GM21529 (cell line): ENCODE data around the gene SLC9B1.
"Not testable (repeated sequence)": the region's sequence is repeated elsewhere in the genome, so short reads cannot be mapped to it uniquely, and the experiment has no call there.

ENCODE experiments used
- ATAC-seq: cut with Tn5 transposase; IDR thresholded peaks from one replicate; pipeline ENCODE4 v1.9.1; 2021; ENCODE audit not compliant: unreplicated experiment

The SLC9B1 gene

GRCh38 chr4:103012060-103012459, 7.4 kb downstream of the SLC9B1 start:
- ATAC-seq: no peak

- ATAC-seq: no peak
Observed at GRCh38 chr4:103011378-103012025, 8.0 kb downstream of the SLC9B1 start.

- no peak for ATAC-seq
Observed at GRCh38 chr4:103010804-103011203, 8.7 kb downstream of the SLC9B1 start.

GRCh38 chr4:103008875-103009729, 10.4 kb downstream of the SLC9B1 start:
- ATAC-seq: peak; percentile 89

GRCh38 chr4:103002551-103002950, 17.0 kb downstream of the SLC9B1 start:
- ATAC-seq: no peak

GRCh38 chr4:102994803-102995202, 24.7 kb downstream of the SLC9B1 start:
- no peak for ATAC-seq

- not testable (repeated sequence) for ATAC-seq
Observed at GRCh38 chr4:102993985-102994384, 25.5 kb downstream of the SLC9B1 start.

- peak; percentile 56 for ATAC-seq
Observed at GRCh38 chr4:102988429-102989020, 31.0 kb downstream of the SLC9B1 start.

GRCh38 chr4:102981005-102981404, 38.5 kb downstream of the SLC9B1 start:
- no peak for ATAC-seq

GRCh38 chr4:102961813-102962212, 57.7 kb downstream of the SLC9B1 start:
- ATAC-seq: not testable (repeated sequence)

GRCh38 chr4:102959496-102959895, 60.0 kb downstream of the SLC9B1 start:
- no peak for ATAC-seq

- ATAC-seq: no peak
Observed at GRCh38 chr4:102945066-102945465, 74.4 kb downstream of the SLC9B1 start.

GRCh38 chr4:102938063-102938462, 81.4 kb downstream of the SLC9B1 start:
- not testable (repeated sequence) for ATAC-seq

- no peak for ATAC-seq
Observed at GRCh38 chr4:102935716-102936115, 83.8 kb downstream of the SLC9B1 start.

- not testable (repeated sequence) for ATAC-seq
Observed at GRCh38 chr4:102919697-102920096, 99.8 kb downstream of the SLC9B1 start.

GRCh38 chr4:102918859-102919258, 100.6 kb downstream of the SLC9B1 start:
- no peak for ATAC-seq

- ATAC-seq: no peak
Observed at GRCh38 chr4:102901804-102902203, 117.7 kb downstream of the SLC9B1 start.

- ATAC-seq: not testable (repeated sequence)
Observed at GRCh38 chr4:102897610-102898009, 121.9 kb downstream of the SLC9B1 start.

- not testable (repeated sequence) for ATAC-seq
Observed at GRCh38 chr4:102896547-102896946, 123.0 kb downstream of the SLC9B1 start.

- not testable (repeated sequence) for ATAC-seq
Observed at GRCh38 chr4:102889866-102890265, 129.6 kb downstream of the SLC9B1 start.

GRCh38 chr4:102888570-102888969, 130.9 kb downstream of the SLC9B1 start:
- not testable (repeated sequence) for ATAC-seq

GRCh38 chr4:102883278-102883677, 136.2 kb downstream of the SLC9B1 start:
- no peak for ATAC-seq
